Neural progenitor cell (in vitro differentiated cells): ENCODE data around the gene USP10. TPM values are rescaled to one million over a fixed set of nuclear protein-coding genes. Genes with fewer than 3 reads are reported as not detected.

Source experiments
- total RNA-seq: library from RNA; depleted of rRNA; stranded (reverse); fragments of >200 nt; gene quantifications from 2 replicates; pipeline ENCODE4 v1.2.3, GENCODE V29; 2015; ENCODE audit warnings: low replicate concordance

Gene USP10
- total RNA-seq, 1 donor from 2014 or later = 130 TPM

Other genes starting within 250 kb of the USP10 start
- gene MEAK7, start 195.3 kb upstream of the USP10 start, total RNA-seq = 18.4 and 22.5 TPM in 2 replicates
- 46.9 and 93.7 TPM in 2 replicates for gene COTL1, start 81.9 kb upstream of the USP10 start, total RNA-seq
- gene KLHL36, start 51.5 kb upstream of the USP10 start, total RNA-seq = 15.9 and 25.3 TPM in 2 replicates
- 0.11 and 0.50 TPM in 2 replicates for gene CRISPLD2, start 120.0 kb downstream of the USP10 start, total RNA-seq